Lower leg skin (tissue), 4 donors: ENCODE data around the gene XYLT1. TPM values are rescaled to one million over a fixed set of nuclear protein-coding genes. Genes with fewer than 3 reads are reported as not detected.

Source experiments
- DNase-seq, 2 donors: peaks; one replicate each; pipeline ENCODE4 v3.0.0-alpha.2; 2019; ENCODE audit warnings: low spot score in 2 of 2
- H3K4me3 ChIP-seq: fragments of 200-600 bp; sonication (generic); 2 replicates; pipeline ENCODE4 v1.5.1; 2017; ENCODE audit warnings: mild to moderate bottlenecking, low read depth; ENCODE audit not compliant: poor library complexity, severe bottlenecking
- POLR2A ChIP-seq, 2 donors: fragments of 450-650 bp; IDR thresholded peaks; one replicate each; pipeline ENCODE4 v1.6.1; 2016 to 2017; ENCODE audit warnings: antibody characterized with exemption in 2 of 2, mild to moderate bottlenecking in 1 of 2, moderate library complexity in 1 of 2
- WGBS, 2 donors: methylation state at CpG; one replicate each; pipeline ENCODE4 v1.1.5; 2018; 5-methylcytosine and 5-hydroxymethylcytosine counted together
- intact Hi-C: fragments of 100-400 bp; cut with DNase I; formaldehyde crosslinking; loops from one replicate; pipeline ENCODE4 v1.15.0; 2023; ENCODE audit warnings: low total_unique reads
- total RNA-seq, 4 donors: library from RNA; depleted of rRNA; stranded (reverse); fragments of >200 nt; gene quantifications; one replicate each; pipeline ENCODE4 v1.1.0, GENCODE V29; 2016
- TF ChIP-seq, protein P1 (sequence below), 3 donors: fragments of 450-650 bp; IDR thresholded peaks; one replicate each; pipeline ENCODE4 v1.5.1; 2016; ENCODE audit warnings: antibody characterized with exemption in 3 of 3, mild to moderate bottlenecking in 3 of 3, moderate library complexity in 2 of 3

XYLT1 gene
- total RNA-seq, 4 donors from 2014 or later, result 17.2 to 20.3 (median 19.7) TPM

DNA sequence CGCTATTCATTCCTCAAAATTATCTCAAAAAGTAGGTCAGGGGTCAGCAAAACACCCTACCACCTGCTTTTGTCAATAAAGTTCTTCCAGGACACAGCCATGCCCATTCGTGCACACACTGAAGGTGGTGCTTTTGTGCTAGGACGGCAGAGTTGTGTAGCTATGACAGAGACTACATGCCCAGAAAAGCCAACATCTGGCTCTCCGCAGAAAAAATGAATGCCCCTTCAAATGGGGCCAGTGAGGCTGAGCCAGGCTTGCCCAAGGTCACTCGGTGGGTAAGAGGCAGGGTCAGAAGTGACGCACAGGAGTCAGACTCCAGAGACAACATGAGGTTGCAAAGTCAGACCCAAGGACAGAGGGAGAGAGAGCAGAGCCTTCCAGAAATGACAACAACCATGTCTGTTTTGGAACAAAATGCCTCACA, 200.1 kb downstream of the XYLT1 start:
- WGBS, 2 donors, result 67 to 83% methylated on average over 6 of the region's 6 CpGs
- H3K4me3 ChIP-seq, result no peak overlapping the region
- DNase-seq, result no peak
- no peak for TF ChIP-seq POLR2A (IDR thresholded peaks at IDR 0.05)
- TF ChIP-seq, protein P1, sequence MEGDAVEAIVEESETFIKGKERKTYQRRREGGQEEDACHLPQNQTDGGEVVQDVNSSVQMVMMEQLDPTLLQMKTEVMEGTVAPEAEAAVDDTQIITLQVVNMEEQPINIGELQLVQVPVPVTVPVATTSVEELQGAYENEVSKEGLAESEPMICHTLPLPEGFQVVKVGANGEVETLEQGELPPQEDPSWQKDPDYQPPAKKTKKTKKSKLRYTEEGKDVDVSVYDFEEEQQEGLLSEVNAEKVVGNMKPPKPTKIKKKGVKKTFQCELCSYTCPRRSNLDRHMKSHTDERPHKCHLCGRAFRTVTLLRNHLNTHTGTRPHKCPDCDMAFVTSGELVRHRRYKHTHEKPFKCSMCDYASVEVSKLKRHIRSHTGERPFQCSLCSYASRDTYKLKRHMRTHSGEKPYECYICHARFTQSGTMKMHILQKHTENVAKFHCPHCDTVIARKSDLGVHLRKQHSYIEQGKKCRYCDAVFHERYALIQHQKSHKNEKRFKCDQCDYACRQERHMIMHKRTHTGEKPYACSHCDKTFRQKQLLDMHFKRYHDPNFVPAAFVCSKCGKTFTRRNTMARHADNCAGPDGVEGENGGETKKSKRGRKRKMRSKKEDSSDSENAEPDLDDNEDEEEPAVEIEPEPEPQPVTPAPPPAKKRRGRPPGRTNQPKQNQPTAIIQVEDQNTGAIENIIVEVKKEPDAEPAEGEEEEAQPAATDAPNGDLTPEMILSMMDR (IDR thresholded peaks at IDR 0.05), result no peak
- intact Hi-C loops, result no loop called here

DNA sequence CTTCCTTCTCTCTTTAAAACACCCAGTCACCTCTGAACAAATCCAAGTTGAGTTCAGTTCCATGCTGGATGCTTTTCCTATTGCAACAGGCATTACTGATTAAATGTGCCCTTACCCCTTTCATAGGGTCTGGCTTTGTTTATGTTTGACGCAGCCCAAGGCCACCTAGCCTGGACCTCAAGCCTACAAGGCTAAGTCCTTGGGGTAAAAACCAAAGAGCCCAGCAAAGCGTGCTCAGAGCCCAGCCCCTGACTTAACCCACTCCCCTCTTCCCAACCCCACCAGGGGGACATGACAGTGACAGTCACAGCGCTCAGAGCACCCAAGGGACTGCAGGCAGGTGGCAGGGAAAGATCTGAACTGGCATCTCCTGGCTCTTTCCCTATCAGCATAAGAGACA, 200.6 kb downstream of the XYLT1 start:
- intact Hi-C loops, result no loop called here
- DNase-seq, result no peak
- no peak for TF ChIP-seq POLR2A (IDR thresholded peaks at IDR 0.05)
- TF ChIP-seq, protein P1 (IDR thresholded peaks at IDR 0.05), result no peak
- H3K4me3 ChIP-seq, result no peak overlapping the region
- WGBS, 2 donors, result 92 to 93% methylated on average over 3 of the region's 3 CpGs

DNA sequence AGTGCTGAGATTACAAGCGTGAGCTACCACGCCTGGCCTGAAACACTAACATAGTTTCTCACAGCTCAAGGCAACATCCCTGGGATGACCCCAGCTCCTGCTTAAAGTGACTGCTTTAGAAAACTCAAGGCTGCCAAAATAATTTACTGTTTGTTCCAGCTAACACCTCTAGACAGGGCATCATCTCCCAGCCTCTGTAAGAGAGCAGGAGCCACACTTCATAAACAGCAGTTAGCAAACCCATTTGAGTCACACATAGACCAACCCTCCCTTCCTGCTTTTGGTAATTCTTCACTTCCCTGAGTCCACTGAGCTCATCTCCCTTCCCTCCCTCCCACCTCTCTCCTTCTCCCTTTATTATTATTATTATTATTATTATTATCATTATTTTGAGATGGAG, 201.3 kb downstream of the XYLT1 start:
- TF ChIP-seq, protein P1 (IDR thresholded peaks at IDR 0.05), result no peak
- TF ChIP-seq POLR2A (IDR thresholded peaks at IDR 0.05), result no peak
- DNase-seq, result no peak
- H3K4me3 ChIP-seq, result no peak overlapping the region
- intact Hi-C loops, result no loop called here
- WGBS, 2 donors, result 85 to 98% methylated on average over 2 of the region's 2 CpGs

DNA sequence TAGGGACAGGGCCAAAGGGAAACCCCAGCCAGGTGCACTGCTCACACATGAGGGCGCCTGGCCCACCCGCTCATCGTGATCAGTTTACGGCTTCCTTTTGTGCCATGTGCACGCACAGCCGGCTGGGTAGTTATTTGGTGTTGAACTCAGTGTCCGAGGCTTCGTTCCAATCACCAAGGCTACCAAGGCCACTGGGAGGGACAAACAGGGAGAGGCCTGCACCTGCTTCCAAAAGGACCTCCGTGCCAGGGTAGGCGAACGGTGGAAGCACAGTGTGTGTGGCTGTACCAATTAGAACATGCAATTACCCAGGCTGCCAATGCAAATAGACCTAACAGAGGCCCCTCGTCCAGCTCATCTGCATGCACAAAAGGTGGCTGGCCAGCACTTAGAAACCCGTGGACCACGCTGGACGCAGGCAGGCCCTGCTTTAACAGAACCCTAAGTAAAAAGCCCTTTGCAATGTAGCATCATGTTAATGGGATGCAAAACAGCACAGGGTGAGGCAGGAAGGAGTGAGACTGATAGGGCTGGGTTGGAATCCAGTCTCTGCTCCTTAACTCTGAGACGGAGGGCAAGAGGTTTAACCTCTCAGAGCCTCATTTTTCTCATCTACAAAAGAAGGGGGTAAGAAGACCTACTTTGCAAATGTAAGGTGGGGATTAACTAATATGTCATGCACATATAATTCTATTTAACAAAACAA, 204.0 kb downstream of the XYLT1 start:
- no peak for DNase-seq
- no peak overlapping the region for H3K4me3 ChIP-seq
- no peak for TF ChIP-seq POLR2A (IDR thresholded peaks at IDR 0.05)
- TF ChIP-seq, protein P1 (IDR thresholded peaks at IDR 0.05), result no peak
- intact Hi-C loops, result no loop called here
- WGBS, 2 donors, result 81 to 89% methylated on average over 16 of the region's 16 CpGs

DNA sequence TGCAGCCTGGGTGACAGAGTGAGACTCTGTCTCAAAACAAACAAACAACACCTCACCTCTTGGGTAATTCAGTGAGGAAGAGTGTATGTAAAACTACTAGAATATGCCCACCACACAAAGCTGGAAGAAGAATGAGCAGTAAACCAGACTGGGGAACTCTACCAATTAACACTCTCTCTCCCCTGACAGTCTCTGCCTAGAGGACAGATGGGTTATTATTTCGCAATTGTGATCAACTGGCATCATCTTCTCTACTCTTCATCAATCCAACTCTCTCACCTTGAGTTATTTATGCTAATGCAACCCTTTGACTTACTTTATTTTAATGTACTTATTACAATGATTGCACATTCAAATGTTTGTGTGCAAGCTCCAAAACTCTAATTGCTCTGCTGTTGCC, 205.6 kb downstream of the XYLT1 start:
- WGBS, 2 donors, result 79 to 88% methylated on average over 1 of the region's 1 CpG

More for the DNA sequence above, 205.6 kb downstream of the XYLT1 start:
- TF ChIP-seq POLR2A (IDR thresholded peaks at IDR 0.05), result no peak
- TF ChIP-seq, protein P1 (IDR thresholded peaks at IDR 0.05), result no peak
- H3K4me3 ChIP-seq, result no peak overlapping the region
- no peak for DNase-seq
- intact Hi-C loops, result no loop called here
